Esophagus squamous epithelium (tissue), 5 donors: ENCODE results near the gene ATP2A2. TPM values are rescaled to one million over a fixed set of nuclear protein-coding genes. Genes with fewer than 3 reads are reported as not detected.

Source experiments
- DNase-seq: peaks from one replicate; lab custom pipeline; 2025; lab: John Stamatoyannopoulos, UW
- H3K27ac ChIP-seq, 4 donors: fragments of 200-600 bp; sonication (generic); one replicate each; pipeline ENCODE4 v1.5.1; 2016 to 2019; ENCODE audit warnings: mild to moderate bottlenecking in 1 of 4
- H3K27me3 ChIP-seq, 4 donors: fragments of 200-600 bp; sonication (generic); 1 replicate in 3 of 4; 2 replicates in 1 of 4; pipeline versions ENCODE4 v1.5.1 to v1.6.0; 2017 to 2021; ENCODE audit warnings: antibody characterized with exemption in 1 of 4
- H3K36me3 ChIP-seq, 3 donors: fragments of 200-600 bp; sonication (generic); one replicate each; pipeline ENCODE4 v1.5.1; 2016 to 2019
- H3K4me1 ChIP-seq, 3 donors: fragments of 200-600 bp; sonication (generic); one replicate each; pipeline ENCODE4 v1.5.1; 2017 to 2019
- H3K4me3 ChIP-seq, 4 donors: fragments of 200-600 bp; sonication (generic); 1 replicate in 3 of 4; 2 replicates in 1 of 4; pipeline ENCODE4 v1.5.1; 2016 to 2019; ENCODE audit warnings: mild to moderate bottlenecking in 2 of 4, moderate library complexity in 1 of 4
- H3K9me3 ChIP-seq, 3 donors: fragments of 200-600 bp; sonication (generic); one replicate each; pipeline ENCODE4 v1.5.1; 2016 to 2019
- POLR2A ChIP-seq, 4 donors: fragments of 450-650 bp; IDR thresholded peaks; one replicate each; pipeline ENCODE4 v1.6.1; 2017; ENCODE audit warnings: antibody characterized with exemption in 4 of 4, mild to moderate bottlenecking in 4 of 4, moderate library complexity in 3 of 4
- WGBS, 2 donors: methylation state at CpG; one replicate each; pipeline ENCODE4 v1.1.5; 2018; 5-methylcytosine and 5-hydroxymethylcytosine counted together
- intact Hi-C: fragments of 100-400 bp; cut with DNase I; formaldehyde crosslinking; loops from one replicate; pipeline ENCODE4 v1.15.0; 2022
- total RNA-seq, 4 donors: library from RNA; depleted of rRNA; stranded (reverse); fragments of >200 nt; gene quantifications; one replicate each; pipeline ENCODE4 v1.1.0, GENCODE V29; 2016
- TF ChIP-seq, protein P1 (sequence below), 6 experiments: fragments of 450-650 bp in 4 of 6; fragments of 200-600 bp in 2 of 6; sonication (generic) in 2 of 6; IDR thresholded peaks; one replicate each; pipeline ENCODE4 v1.5.1; 2016 to 2019; ENCODE audit warnings: antibody characterized with exemption in 6 of 6, mild to moderate bottlenecking in 4 of 6, moderate library complexity in 4 of 6
- donor health status: DM: yes; HTN: yes; CAD: no.

ATP2A2 gene
- total RNA-seq, 4 donors from 2014 or later: 147 to 263 (median 177) TPM

DNA sequence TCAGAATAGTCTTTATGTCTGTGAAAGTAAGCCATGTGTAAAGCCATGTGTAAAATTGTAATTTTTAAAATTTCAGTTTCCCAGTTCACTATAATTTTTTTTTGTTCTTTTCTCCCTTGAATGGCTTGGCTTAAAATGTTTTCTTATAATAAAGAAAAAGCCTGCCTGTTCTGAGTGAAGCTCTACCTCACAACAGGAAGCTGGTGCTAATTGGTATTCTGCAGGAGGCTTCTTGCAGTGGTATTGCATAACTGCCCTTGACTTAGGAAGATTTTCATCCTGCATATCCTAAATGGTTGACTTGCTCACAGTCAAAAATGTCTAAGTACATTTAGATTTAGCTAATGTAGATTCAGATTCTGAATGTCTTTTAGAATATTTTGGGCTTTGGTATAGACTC is 49.5 kb downstream of the ATP2A2 start:
- Histone ChIP-seq H3K9me3 (no peaks in the 10 kb centered on the region), H3K4me1 (peaks cover 0 to 43% (median 30%) of the 10 kb centered on the region in 3 donors), H3K36me3 (peaks cover 15 to 96% (median 69%) of the 10 kb centered on the region in 3 donors), H3K27me3 (no peaks in the 10 kb centered on the region), H3K27ac (peak overlapping the region in 3 of 4 donors; percentile 45 to 68 (median 64)), H3K4me3 (no peak overlapping the region)
- intact Hi-C loops: no loop called here
- no peak for DNase-seq
- TF ChIP-seq, protein P1, sequence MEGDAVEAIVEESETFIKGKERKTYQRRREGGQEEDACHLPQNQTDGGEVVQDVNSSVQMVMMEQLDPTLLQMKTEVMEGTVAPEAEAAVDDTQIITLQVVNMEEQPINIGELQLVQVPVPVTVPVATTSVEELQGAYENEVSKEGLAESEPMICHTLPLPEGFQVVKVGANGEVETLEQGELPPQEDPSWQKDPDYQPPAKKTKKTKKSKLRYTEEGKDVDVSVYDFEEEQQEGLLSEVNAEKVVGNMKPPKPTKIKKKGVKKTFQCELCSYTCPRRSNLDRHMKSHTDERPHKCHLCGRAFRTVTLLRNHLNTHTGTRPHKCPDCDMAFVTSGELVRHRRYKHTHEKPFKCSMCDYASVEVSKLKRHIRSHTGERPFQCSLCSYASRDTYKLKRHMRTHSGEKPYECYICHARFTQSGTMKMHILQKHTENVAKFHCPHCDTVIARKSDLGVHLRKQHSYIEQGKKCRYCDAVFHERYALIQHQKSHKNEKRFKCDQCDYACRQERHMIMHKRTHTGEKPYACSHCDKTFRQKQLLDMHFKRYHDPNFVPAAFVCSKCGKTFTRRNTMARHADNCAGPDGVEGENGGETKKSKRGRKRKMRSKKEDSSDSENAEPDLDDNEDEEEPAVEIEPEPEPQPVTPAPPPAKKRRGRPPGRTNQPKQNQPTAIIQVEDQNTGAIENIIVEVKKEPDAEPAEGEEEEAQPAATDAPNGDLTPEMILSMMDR (IDR thresholded peaks at IDR 0.05): no peak
- no peak for TF ChIP-seq POLR2A (IDR thresholded peaks at IDR 0.05)

DNA sequence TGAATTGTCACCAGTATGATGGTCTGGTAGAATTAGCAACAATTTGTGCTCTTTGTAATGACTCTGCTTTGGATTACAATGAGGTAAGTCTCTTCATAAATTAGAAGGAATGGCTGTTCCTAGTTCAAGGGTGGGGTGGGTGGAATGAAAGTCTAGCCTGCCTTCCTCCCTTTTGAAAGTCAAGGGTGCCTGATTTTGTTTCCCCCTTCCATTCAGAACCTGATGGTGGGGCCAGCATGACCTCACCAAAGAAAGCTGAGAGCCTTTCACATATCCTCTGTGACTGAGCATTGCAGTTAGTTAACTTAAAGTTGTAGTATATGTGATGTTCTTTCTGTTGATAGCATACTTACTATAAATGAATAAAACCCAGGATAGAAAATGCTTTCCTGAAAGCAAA is 52.2 kb downstream of the ATP2A2 start:
- TF ChIP-seq, protein P1 (IDR thresholded peaks at IDR 0.05): no peak
- TF ChIP-seq POLR2A (IDR thresholded peaks at IDR 0.05): no peak
- intact Hi-C loops: no loop called here

DNA sequence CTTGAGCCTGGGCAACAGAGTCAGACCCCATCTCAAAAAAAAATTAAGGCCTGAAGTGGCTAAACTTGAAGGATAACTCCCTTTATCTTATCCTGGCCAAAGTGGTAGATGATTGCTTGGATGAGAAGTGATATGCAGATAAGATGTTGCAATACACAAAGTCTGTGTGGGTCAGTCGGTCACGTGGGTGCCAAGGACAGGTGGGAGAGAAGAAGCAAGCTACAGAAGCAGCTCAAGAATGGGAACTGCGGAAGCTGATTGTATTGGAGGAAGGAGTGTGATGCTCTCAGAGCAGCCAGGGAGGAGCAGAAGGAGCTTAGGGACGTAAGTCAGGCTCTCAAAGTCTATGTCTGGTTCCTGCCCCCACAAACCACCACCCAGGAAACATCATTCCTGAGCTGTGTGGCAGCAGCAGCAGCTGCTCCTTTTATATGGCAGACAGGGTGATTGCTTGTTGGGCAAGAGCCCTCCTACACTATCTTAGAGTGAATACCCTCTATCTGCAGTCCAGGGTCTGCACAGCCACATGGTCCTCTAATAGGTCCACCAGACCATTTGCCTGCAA is 54.5 kb downstream of the ATP2A2 start:
- WGBS, 2 donors: 81 to 85% methylated on average over 4 of the region's 4 CpGs
- peaks cover 0 to 71% (median 28%) of the 10 kb centered on the region in 3 donors for H3K4me1 ChIP-seq
- H3K27me3 ChIP-seq: no peaks in the 10 kb centered on the region
- DNase-seq: no peak
- no peak for TF ChIP-seq POLR2A (IDR thresholded peaks at IDR 0.05)
- TF ChIP-seq, protein P1 (IDR thresholded peaks at IDR 0.05): no peak
- H3K9me3 ChIP-seq: no peaks in the 10 kb centered on the region
- no peak overlapping the region for H3K4me3 ChIP-seq
- H3K27ac ChIP-seq: peak overlapping the region in 2 of 4 donors; percentile 92 to 93
- peaks cover 40 to 99% (median 69%) of the 10 kb centered on the region in 3 donors for H3K36me3 ChIP-seq
- intact Hi-C loops: no loop called here

More for the DNA sequence above, 52.2 kb downstream of the ATP2A2 start:
- Histone ChIP-seq H3K4me1 (peaks cover 0 to 65% (median 30%) of the 10 kb centered on the region in 3 donors), H3K27ac (peak overlapping the region in 1 of 4 donors; percentile 3), H3K9me3 (no peaks in the 10 kb centered on the region), H3K4me3 (no peak overlapping the region), H3K36me3 (peaks cover 30 to 96% (median 68%) of the 10 kb centered on the region in 3 donors), H3K27me3 (no peaks in the 10 kb centered on the region)
- DNase-seq: no peak

DNA sequence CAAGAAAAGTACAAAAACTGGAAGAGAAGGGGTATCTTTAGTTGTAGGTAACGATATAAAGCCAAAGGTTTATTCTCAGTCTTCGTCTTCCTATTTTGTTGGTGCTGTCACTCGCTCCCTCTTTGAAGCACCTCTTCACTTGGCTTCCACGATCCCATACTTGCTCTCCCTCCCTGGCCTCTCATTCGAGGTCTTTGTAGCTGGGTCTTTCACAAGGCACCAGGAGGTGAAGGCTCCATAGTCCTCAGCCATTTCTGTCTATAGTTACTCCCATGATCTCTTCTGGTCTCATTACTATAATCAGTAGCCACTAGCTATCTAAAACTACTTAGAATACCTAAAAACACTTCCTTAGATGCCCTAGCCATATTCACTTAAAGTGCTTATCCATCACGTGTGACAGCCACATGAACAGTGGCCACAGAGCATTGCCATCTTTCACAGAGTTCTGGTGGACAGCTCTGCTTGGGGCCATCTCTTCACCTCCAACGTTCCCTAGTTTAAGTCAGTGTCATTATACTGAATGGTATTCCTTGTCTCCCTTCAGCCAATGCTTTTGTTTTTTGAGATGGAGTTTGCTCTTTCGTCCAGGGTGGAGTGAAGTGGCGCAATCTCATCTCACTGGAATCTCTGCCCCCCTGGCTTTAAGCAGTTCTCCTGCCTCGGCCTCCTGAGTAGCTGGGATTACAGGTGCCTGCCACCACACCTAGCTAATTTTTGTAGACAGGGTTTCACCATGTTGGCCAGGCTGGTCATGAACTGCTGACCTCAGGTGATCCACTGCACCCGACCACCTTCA is 57.1 kb downstream of the ATP2A2 start:
- TF ChIP-seq, protein P1 (IDR thresholded peaks at IDR 0.05): no peak
- TF ChIP-seq POLR2A (IDR thresholded peaks at IDR 0.05): no peak
- H3K27ac ChIP-seq: peak overlapping the region; percentile 62 to 93 (median 83)
- H3K4me1 ChIP-seq: peaks cover 3 to 76% (median 26%) of the 10 kb centered on the region in 3 donors
- peaks cover 52 to 100% (median 76%) of the 10 kb centered on the region in 3 donors for H3K36me3 ChIP-seq
- 83 to 86% methylated on average over 11 of the region's 11 CpGs for WGBS, 2 donors
- no peaks in the 10 kb centered on the region for H3K9me3 ChIP-seq
- intact Hi-C loops: no loop called here
- H3K4me3 ChIP-seq: no peak overlapping the region
- no peaks in the 10 kb centered on the region for H3K27me3 ChIP-seq
- no peak for DNase-seq

DNA sequence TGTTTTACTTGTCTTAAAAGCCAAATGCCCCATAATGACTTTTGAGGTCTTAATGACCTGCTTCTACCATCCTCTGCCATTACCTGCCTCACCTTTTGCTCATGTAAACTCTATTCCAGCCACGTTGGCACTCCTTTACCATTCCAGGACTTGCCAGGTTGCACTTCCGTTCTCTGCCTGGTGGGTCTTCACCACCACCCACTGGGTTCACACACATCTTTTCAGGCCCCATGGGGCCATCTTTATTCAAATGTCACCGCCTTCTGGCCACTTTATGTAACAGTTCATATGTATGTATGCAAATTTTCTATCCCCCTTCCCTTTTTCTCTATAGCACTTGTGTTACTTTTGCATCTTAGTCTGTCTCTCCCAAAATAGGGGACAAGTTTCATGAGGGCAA is 57.7 kb downstream of the ATP2A2 start:
- peaks cover 54 to 100% (median 78%) of the 10 kb centered on the region in 3 donors for H3K36me3 ChIP-seq
- WGBS, 2 donors: 67 to 80% methylated on average over 3 of the region's 3 CpGs

More for the DNA sequence above, 57.7 kb downstream of the ATP2A2 start:
- Histone ChIP-seq H3K9me3 (no peaks in the 10 kb centered on the region), H3K27ac (peak overlapping the region; percentile 62 to 93 (median 83)), H3K27me3 (no peaks in the 10 kb centered on the region), H3K4me3 (no peak overlapping the region), H3K4me1 (peaks cover 3 to 83% (median 30%) of the 10 kb centered on the region in 3 donors)
- DNase-seq: no peak
- TF ChIP-seq, protein P1 (IDR thresholded peaks at IDR 0.05): peak in 2 of 6 experiments; percentile 7 to 35
- TF ChIP-seq POLR2A (IDR thresholded peaks at IDR 0.05): no peak
- intact Hi-C loops: no loop called here
